GM12878 (cell line): Measurements from ENCODE around the gene RALGAPA2. TPM values are rescaled to one million over a fixed set of nuclear protein-coding genes. Genes with fewer than 3 reads are reported as not detected.

ENCODE experiments used
- ATAC-seq: fragments of 200-7000 bp; cut with Tn5 transposase; 3 replicates; pipeline ENCODE4 v1.9.1; 2020; ENCODE audit warnings: mild to moderate bottlenecking, moderate library complexity
- BruUV-seq: library from RNA; stranded (reverse); fragments of 400-500 nt; replicated peaks from 2 replicates; lab custom pipeline; 2021; lab: Mats Ljungman, UMichigan
- CTCF ChIA-PET: fragments of 300-600 bp; sonication (Branson Sonifier 250); formaldehyde crosslinking; extraction: SDS; loops from one replicate; lab custom pipeline; 2021; ENCODE audit warnings: inconsistent platforms; lab: Yijun Ruan, JAX
- POLR2A ChIA-PET: fragments of 350-600 bp; formaldehyde crosslinking; extraction: SDS; loops from one replicate; lab custom pipeline; 2021; ENCODE audit warnings: inconsistent platforms; lab: Charles Lee
- RAD21 ChIA-PET: fragments of 300-600 bp; sonication (Branson Sonifier 250); formaldehyde crosslinking; loops from one replicate; lab custom pipeline; 2023; ENCODE audit warnings: antibody characterized with exemption; ENCODE audit not compliant: unreplicated experiment; lab: Charles Lee
- SMC1A ChIA-PET: fragments of 300-600 bp; sonication (Branson Sonifier 250); formaldehyde crosslinking; loops from one replicate; lab custom pipeline; 2023; ENCODE audit not compliant: unreplicated experiment, uncharacterized antibody; lab: Charles Lee
- DNase-seq: peaks from one replicate; pipeline ENCODE4 v3.0.0-alpha.2; 2011; ENCODE audit warnings: low read depth, low spot score
- FAIRE-seq: peaks from 3 replicates; lab custom pipeline; 2011; peaks lifted over from hg19 to GRCh38; lab: Jason Lieb, UNC
- H2AFZ ChIP-seq: 2 replicates; pipeline ENCODE4 v1.6.0; 2011; ENCODE audit warnings: low read depth, low read length, control low read depth; ENCODE audit not compliant: control insufficient read depth
- H3K27ac ChIP-seq: 2 replicates; pipeline ENCODE4 v1.5.1; 2011; ENCODE audit warnings: control low read depth; ENCODE audit not compliant: control insufficient read depth, insufficient read depth
- H3K27me3 ChIP-seq, 2 experiments: replicated peaks in 1 of 2; 2 replicates each; pipeline versions ENCODE4 v1.6.0 to v1.6.1; 2011; ENCODE audit warnings: low read length in 1 of 2; ENCODE audit not compliant: control insufficient read depth in 2 of 2, insufficient read depth in 2 of 2
- H3K36me3 ChIP-seq, 2 experiments: 2 replicates each; pipeline ENCODE4 v1.5.1; 2011; ENCODE audit warnings: low read length in 1 of 2; ENCODE audit not compliant: control insufficient read depth in 2 of 2, insufficient read depth in 2 of 2
- H3K4me1 ChIP-seq: 2 replicates; pipeline ENCODE4 v1.6.1; 2011; ENCODE audit warnings: mild to moderate bottlenecking, low read length, moderate library complexity, mixed read lengths; ENCODE audit not compliant: control insufficient read depth, insufficient read depth
- H3K4me2 ChIP-seq: 2 replicates; pipeline ENCODE4 v1.6.0; 2011; ENCODE audit warnings: control low read depth; ENCODE audit not compliant: control insufficient read depth, insufficient read depth
- H3K4me3 ChIP-seq: fragments of 200-600 bp; sonication (generic); 2 replicates; pipeline ENCODE4 v1.5.1; 2016
- H3K79me2 ChIP-seq: 2 replicates; pipeline ENCODE4 v1.6.0; 2011; ENCODE audit warnings: low read length; ENCODE audit not compliant: control insufficient read depth, insufficient read depth
- H3K9ac ChIP-seq: 2 replicates; pipeline ENCODE4 v1.8.0; 2011; ENCODE audit warnings: low read length, control low read depth, mixed read lengths; ENCODE audit not compliant: control insufficient read depth, insufficient read depth
- H3K9me3 ChIP-seq: replicated peaks from 3 replicates; pipeline ENCODE4 v1.5.1; 2011; ENCODE audit warnings: mild to moderate bottlenecking, low read length; ENCODE audit not compliant: control insufficient read depth, insufficient read depth
- H4K20me1 ChIP-seq: 2 replicates; pipeline ENCODE4 v1.6.0; 2011; ENCODE audit not compliant: control insufficient read depth, insufficient read depth
- CREB1 ChIP-seq: IDR thresholded peaks from 2 replicates; pipeline ENCODE4 v1.6.1; 2012; ENCODE audit warnings: low read depth, mild to moderate bottlenecking, inconsistent platforms
- MTA3 ChIP-seq: IDR thresholded peaks from 2 replicates; pipeline ENCODE4 v1.6.1; 2012; ENCODE audit warnings: low read length, inconsistent platforms, borderline replicate concordance
- NFYB ChIP-seq: IDR thresholded peaks from 2 replicates; pipeline ENCODE4 v1.6.1; 2011; ENCODE audit warnings: low read depth, mild to moderate bottlenecking, low read length, improper control_type of control experiment, moderate library complexity; ENCODE audit not compliant: insufficient read depth
- PML ChIP-seq: IDR thresholded peaks from 2 replicates; pipeline ENCODE4 v1.6.1; 2012; ENCODE audit warnings: low read length, inconsistent platforms
- USF1 ChIP-seq: IDR thresholded peaks from 2 replicates; pipeline ENCODE4 v1.6.1; 2011; ENCODE audit warnings: borderline replicate concordance, low read depth, mild to moderate bottlenecking, moderate library complexity, mixed read lengths, low read length; ENCODE audit not compliant: insufficient read depth; ENCODE audit errors: extremely low read length
- WGBS: methylation state at CpG from one replicate; pipeline ENCODE4 v1.1.6; 2016; ENCODE audit warnings: low lambda C conversion rate; ENCODE audit not compliant: insufficient replicate concordance, insufficient coverage; ENCODE audit errors: missing lambda C conversion rate; 5-methylcytosine and 5-hydroxymethylcytosine counted together
- in situ Hi-C: fragments of 300-500 bp; cut with MboI; formaldehyde crosslinking; loops from 9 replicates; pipeline ENCODE4 v1.14.3; 2018; ENCODE audit warnings: mixed read lengths
- intact Hi-C: fragments of 100-400 bp; cut with micrococcal nuclease; formaldehyde crosslinking; loops from one replicate; pipeline ENCODE4 v1.14.2; 2022; ENCODE audit not compliant: unreplicated experiment
- polyA plus RNA-seq, 11 experiments: library from polyadenylated mRNA; depleted of rRNA in 4 of 11; unstranded in 6 of 11; stranded (reverse) in 5 of 11; fragments of >200 nt; fragmentation: Nextera tagmentation in 4 of 11; fragmentation: Illumina TruSeq in 1 of 11; extraction: Ambion mirVana in 4 of 11; extraction: Trizol in 1 of 11; gene quantifications; 1 replicate in 1 of 11; 2 replicates in 10 of 11; pipeline versions ENCODE4 v1.2.1 to v1.2.3, GENCODE V29; 2011 to 2016; ENCODE audit warnings: inconsistent platforms in 2 of 11, missing spikeins in 2 of 11, low read depth in 1 of 11
- total RNA-seq, 4 experiments: library from RNA; depleted of rRNA in 3 of 4; stranded (reverse); fragments of >200 nt in 3 of 4; fragmentation: Illumina TruSeq in 1 of 4; extraction: Trizol in 1 of 4; gene quantifications; 2 replicates each; pipeline versions ENCODE4 v1.2.1 to v1.2.3, GENCODE V29; 2013 to 2021
- TF ChIP-seq, protein P1 (sequence below): fragments of 450-650 bp; IDR thresholded peaks from 2 replicates; pipeline ENCODE4 v1.6.1; 2016; ENCODE audit warnings: mild to moderate bottlenecking

RALGAPA2 gene
- total and polyA plus RNA-seq, 10 of the 15 experiments (the other 5 are each of a cell fraction or from before 2014, with no cell fraction given) = 2.9 to 29.4 (median 19.6) TPM

DNA sequence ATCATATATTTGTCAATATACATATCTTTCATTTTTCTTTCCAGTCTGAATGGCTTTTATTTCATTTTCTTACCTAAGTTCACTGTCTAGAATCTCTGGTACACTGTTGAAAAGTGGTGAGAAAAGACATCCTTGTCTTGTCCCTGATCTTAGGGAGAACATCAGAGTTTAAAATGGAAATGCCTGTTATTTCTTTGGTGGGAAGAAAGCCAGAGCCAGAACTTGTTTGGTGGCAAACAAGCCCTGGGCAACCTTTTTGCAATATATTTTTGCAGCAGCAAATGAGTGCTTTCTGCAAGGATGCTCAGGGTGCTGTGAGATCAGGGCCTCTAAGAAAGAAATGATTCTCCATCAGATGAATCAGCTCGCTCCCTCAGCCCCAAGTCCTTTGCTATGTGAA lies 156.6 kb downstream of the RALGAPA2 start:
- no peak overlapping the region for H3K4me2 ChIP-seq
- no peaks in the 10 kb centered on the region for H4K20me1 ChIP-seq
- POLR2A ChIA-PET = no interaction called here
- no peaks in the 10 kb centered on the region for H3K9me3 ChIP-seq
- no peak overlapping the region for H3K4me3 ChIP-seq
- H3K27ac ChIP-seq = no peak overlapping the region
- no peaks in the 10 kb centered on the region for H3K79me2 ChIP-seq
- ATAC-seq (no peak), FAIRE-seq (no peak)
- TF ChIP-seq MTA3 = no peak
- TF ChIP-seq, protein P1, sequence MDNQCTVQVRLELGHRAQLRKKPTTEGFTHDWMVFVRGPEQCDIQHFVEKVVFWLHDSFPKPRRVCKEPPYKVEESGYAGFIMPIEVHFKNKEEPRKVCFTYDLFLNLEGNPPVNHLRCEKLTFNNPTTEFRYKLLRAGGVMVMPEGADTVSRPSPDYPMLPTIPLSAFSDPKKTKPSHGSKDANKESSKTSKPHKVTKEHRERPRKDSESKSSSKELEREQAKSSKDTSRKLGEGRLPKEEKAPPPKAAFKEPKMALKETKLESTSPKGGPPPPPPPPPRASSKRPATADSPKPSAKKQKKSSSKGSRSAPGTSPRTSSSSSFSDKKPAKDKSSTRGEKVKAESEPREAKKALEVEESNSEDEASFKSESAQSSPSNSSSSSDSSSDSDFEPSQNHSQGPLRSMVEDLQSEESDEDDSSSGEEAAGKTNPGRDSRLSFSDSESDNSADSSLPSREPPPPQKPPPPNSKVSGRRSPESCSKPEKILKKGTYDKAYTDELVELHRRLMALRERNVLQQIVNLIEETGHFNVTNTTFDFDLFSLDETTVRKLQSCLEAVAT = no peak
- no peak for TF ChIP-seq USF1
- TF ChIP-seq NFYB = no peak
- TF ChIP-seq CREB1 = no peak
- TF ChIP-seq PML = no peak
- TF ChIP-seq, all 136 proteins: peak for 0
- Histone ChIP-seq H3K36me3 (no peaks in the 10 kb centered on the region; a peak in 1 of 4 replicates), H3K9ac (no peak overlapping the region), H2AFZ (no peak overlapping the region), H3K4me1 (no peaks in the 10 kb centered on the region), H3K27me3 (no peaks in the 10 kb centered on the region)
- no peak for DNase-seq
- intact Hi-C loops (no loop called here), in situ Hi-C loops (no loop called here)
- ChIA-PET SMC1A (no interaction called here), CTCF (no interaction called here), RAD21 (no interaction called here)
- WGBS = 6% methylated on average over 1 of the region's 1 CpG
- BruUV-seq = no TSS peak
